Transverse colon (tissue), 4 donors: ENCODE results near the gene WBP1. TPM values are rescaled to one million over a fixed set of nuclear protein-coding genes. Genes with fewer than 3 reads are reported as not detected.

Experiments used
- DNase-seq: peaks from one replicate; pipeline ENCODE4 v3.0.0-alpha.2; 2019
- H3K27ac ChIP-seq, 4 donors: fragments of 200-600 bp; sonication (generic); 2 replicates each; pipeline ENCODE4 v1.5.1; 2016 to 2018; ENCODE audit warnings: inconsistent platforms in 4 of 4
- H3K27me3 ChIP-seq: fragments of 200-600 bp; sonication (generic); 2 replicates; pipeline ENCODE4 v1.5.1; 2017; ENCODE audit warnings: inconsistent platforms
- H3K36me3 ChIP-seq, 4 donors: fragments of 200-600 bp; sonication (generic); 2 replicates each; pipeline ENCODE4 v1.5.1; 2017 to 2019; ENCODE audit warnings: inconsistent platforms in 4 of 4
- H3K4me1 ChIP-seq, 4 donors: fragments of 200-600 bp; sonication (generic); 2 replicates each; pipeline ENCODE4 v1.5.1; 2017 to 2020; ENCODE audit warnings: inconsistent platforms in 4 of 4
- H3K4me3 ChIP-seq, 4 donors: fragments of 200-600 bp; sonication (generic); 1 replicate in 1 of 4; 2 replicates in 3 of 4; pipeline versions ENCODE4 v1.5.1 to v1.6.1; 2017 to 2019; ENCODE audit warnings: inconsistent platforms in 4 of 4
- H3K9me3 ChIP-seq, 2 donors: fragments of 200-600 bp; sonication (generic); 2 replicates each; pipeline ENCODE4 v1.5.1; 2017 to 2019; ENCODE audit warnings: inconsistent platforms in 2 of 2
- EP300 ChIP-seq: sonication (generic); formaldehyde crosslinking; IDR thresholded peaks from one replicate; pipeline ENCODE4 v1.6.1; 2017; ENCODE audit warnings: antibody characterized with exemption, low read depth
- POLR2A ChIP-seq: fragments of 450-650 bp; IDR thresholded peaks from one replicate; pipeline ENCODE4 v1.6.1; 2016; ENCODE audit warnings: antibody characterized with exemption, mild to moderate bottlenecking, moderate library complexity
- POLR2AphosphoS5 ChIP-seq, 3 donors: sonication (generic); formaldehyde crosslinking; IDR thresholded peaks; one replicate each; pipeline ENCODE4 v1.6.1; 2016; ENCODE audit warnings: antibody characterized with exemption in 3 of 3
- WGBS, 2 donors: methylation state at CpG; one replicate each; pipeline ENCODE4 v1.1.5; 2018; ENCODE audit warnings: low coverage in 1 of 2; 5-methylcytosine and 5-hydroxymethylcytosine counted together
- in situ Hi-C, 4 donors: fragments of 200-750 bp; cut with MboI; loops; one replicate each; pipeline versions ENCODE4 v1.15.0 to v1.15.1; 2017; ENCODE audit warnings: low sequenced_read_pairs in 3 of 4, low pct_ligation_motif_present in 1 of 4, low pct_unique_long_range_greater_than_20kb in 1 of 4
- intact Hi-C: fragments of 100-400 bp; cut with DNase I; formaldehyde crosslinking; loops from one replicate; pipeline ENCODE4 v1.15.1; 2023; ENCODE audit warnings: low total_unique reads
- total RNA-seq, 4 donors: library from RNA; depleted of rRNA; stranded (reverse); fragments of >200 nt; gene quantifications; one replicate each; pipeline ENCODE4 v1.1.0, GENCODE V29; 2016
- TF ChIP-seq, protein P1 (sequence below), 5 experiments: fragments of 200-600 bp in 3 of 5; fragments of 450-650 bp in 2 of 5; sonication (generic) in 3 of 5; IDR thresholded peaks; 1 replicate in 2 of 5; 2 replicates in 3 of 5; pipeline ENCODE4 v1.5.1; 2016 to 2017; ENCODE audit warnings: antibody characterized with exemption in 5 of 5, inconsistent platforms in 3 of 5, mild to moderate bottlenecking in 2 of 5, moderate library complexity in 1 of 5

The WBP1 gene
- total RNA-seq, 4 donors from 2014 or later: 59.5 to 101 (median 62.7) TPM

- WGBS, 2 donors: 34 to 39% methylated on average over 12 to 16 of the region's 16 CpGs
- Histone ChIP-seq H3K4me3 (peak overlapping the region; percentile 39 to 87 (median 60)), H3K27me3 (no peaks in the 10 kb centered on the region), H3K36me3 (peaks cover 0 to 11% (median 0%) of the 10 kb centered on the region in 4 donors), H3K9me3 (no peaks in the 10 kb centered on the region), H3K27ac (peak overlapping the region; percentile 89 to 99 (median 91)), H3K4me1 (peaks cover 12 to 23% (median 15%) of the 10 kb centered on the region in 4 donors)
- intact Hi-C loops: no loop called here
- DNase-seq: no peak
- in situ Hi-C loops: no loop called here
- TF ChIP-seq POLR2A (no peak), EP300 (no peak), POLR2AphosphoS5 (IDR thresholded peaks at IDR 0.05) (no peak)
- TF ChIP-seq, protein P1, sequence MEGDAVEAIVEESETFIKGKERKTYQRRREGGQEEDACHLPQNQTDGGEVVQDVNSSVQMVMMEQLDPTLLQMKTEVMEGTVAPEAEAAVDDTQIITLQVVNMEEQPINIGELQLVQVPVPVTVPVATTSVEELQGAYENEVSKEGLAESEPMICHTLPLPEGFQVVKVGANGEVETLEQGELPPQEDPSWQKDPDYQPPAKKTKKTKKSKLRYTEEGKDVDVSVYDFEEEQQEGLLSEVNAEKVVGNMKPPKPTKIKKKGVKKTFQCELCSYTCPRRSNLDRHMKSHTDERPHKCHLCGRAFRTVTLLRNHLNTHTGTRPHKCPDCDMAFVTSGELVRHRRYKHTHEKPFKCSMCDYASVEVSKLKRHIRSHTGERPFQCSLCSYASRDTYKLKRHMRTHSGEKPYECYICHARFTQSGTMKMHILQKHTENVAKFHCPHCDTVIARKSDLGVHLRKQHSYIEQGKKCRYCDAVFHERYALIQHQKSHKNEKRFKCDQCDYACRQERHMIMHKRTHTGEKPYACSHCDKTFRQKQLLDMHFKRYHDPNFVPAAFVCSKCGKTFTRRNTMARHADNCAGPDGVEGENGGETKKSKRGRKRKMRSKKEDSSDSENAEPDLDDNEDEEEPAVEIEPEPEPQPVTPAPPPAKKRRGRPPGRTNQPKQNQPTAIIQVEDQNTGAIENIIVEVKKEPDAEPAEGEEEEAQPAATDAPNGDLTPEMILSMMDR (IDR thresholded peaks at IDR 0.05): no peak
Observed at GRCh38 chr2:74471332-74472065, 13.3 kb downstream of the WBP1 start.

DNA sequence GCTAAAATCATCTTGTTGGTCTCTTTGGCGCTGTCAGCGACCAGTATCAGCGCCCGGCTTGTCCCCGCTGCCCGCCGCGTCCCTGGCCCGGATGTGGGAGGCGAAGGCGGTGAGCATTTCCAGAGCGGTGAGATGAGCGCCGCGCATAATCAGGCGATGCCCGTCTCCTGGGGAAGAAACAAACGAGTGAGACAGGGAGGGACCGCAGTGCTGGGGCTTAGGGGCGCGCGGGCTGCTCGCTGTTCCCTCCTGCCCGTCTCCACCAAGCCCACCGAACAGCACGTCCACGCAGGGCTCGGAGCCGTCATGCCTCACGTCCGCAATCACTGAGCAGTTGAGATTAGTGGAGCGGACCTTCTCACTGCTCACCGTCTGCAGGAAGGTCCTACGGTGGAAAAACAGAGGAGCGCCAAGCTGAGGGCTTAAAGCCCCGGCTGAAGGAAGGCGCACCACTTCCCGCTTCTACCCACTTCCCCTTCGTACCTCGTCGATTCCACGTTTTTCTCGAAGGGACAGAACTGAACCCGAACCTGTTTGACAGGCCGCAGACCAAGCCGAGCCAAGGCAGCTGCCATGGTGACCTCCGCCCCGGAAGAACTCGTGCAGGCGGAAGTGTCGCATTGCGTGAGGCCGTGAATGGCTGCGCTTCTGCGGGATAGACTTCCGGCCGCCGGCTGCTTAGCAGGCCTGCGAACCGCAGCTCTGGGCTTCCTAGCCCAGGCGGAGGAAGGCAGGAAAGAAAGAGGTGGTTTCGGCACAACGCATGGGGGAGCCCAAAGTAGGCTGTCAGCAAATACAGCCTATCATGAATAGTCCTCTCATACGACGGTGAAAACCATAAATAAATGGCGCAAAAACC is 14.1 kb downstream of the WBP1 start, which contains the start of gene MRPL53:
Gene MRPL53, minus strand, starts transcription at position 595 of the 859 bp plus-strand sequence. Its CDS starts 20 bp downstream, at position 575.
- Histone ChIP-seq H3K4me3 (peak within 1 kb of the TSS; percentile 39 to 87 (median 60)), H3K36me3 (peaks cover 0 to 11% (median 0%) of the 10 kb centered on the region in 4 donors), H3K27me3 (no peaks in the 10 kb centered on the region), H3K27ac (peak within 1 kb of the TSS; percentile 89 to 99 (median 91)), H3K9me3 (no peaks in the 10 kb centered on the region), H3K4me1 (peaks cover 12 to 23% (median 15%) of the 10 kb centered on the region in 4 donors)
- peak; percentile 95 for DNase-seq
- no peak for TF ChIP-seq EP300
- TF ChIP-seq POLR2AphosphoS5 (IDR thresholded peaks at IDR 0.05): peak; percentile 70 to 99 (median 97)
- TF ChIP-seq POLR2A: peak; percentile 91
- TF ChIP-seq, protein P1 (IDR thresholded peaks at IDR 0.05): peak in 1 of 5 experiments; percentile 20
- 0% methylated on average over 66 of the region's 66 CpGs; no CpG with 5 or more reads in 1 of the 2 donors for WGBS, 2 donors
- intact Hi-C loops (no loop called here), in situ Hi-C loops (no loop called here)

DNA sequence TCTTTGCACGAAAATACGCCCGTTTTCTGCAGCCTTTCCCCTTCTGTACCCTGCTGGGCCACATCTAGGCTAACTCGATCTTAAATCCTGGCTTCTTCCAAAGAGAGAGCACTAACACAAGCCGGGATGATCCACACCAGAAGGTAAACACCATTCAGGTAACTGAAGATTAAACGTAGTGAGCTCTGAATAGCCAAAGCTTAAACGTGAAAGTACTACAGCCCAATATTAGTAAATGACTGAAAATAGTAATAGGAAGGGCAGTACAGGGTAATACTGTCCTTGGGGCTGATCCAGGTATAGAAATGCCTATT is 14.7 kb downstream of the WBP1 start:
- in situ Hi-C loops: no loop called here
- DNase-seq: no peak
- WGBS, 2 donors: 5 to 6% methylated on average over 4 to 7 of the region's 7 CpGs

More for the DNA sequence above, 14.7 kb downstream of the WBP1 start:
- intact Hi-C loops: loop anchor here (1.0 kb wide), 1 partner anchor 16 kb away; no protein-coding TSS in a partner anchor
- Histone ChIP-seq H3K4me3 (peak overlapping the region; percentile 39 to 87 (median 60)), H3K27me3 (no peaks in the 10 kb centered on the region), H3K36me3 (peaks cover 0 to 11% (median 0%) of the 10 kb centered on the region in 4 donors), H3K27ac (peak overlapping the region; percentile 89 to 99 (median 91)), H3K9me3 (no peaks in the 10 kb centered on the region), H3K4me1 (peaks cover 12 to 23% (median 15%) of the 10 kb centered on the region in 4 donors)
- no peak for TF ChIP-seq EP300
- TF ChIP-seq POLR2AphosphoS5 (IDR thresholded peaks at IDR 0.05): no peak
- no peak for TF ChIP-seq POLR2A
- TF ChIP-seq, protein P1 (IDR thresholded peaks at IDR 0.05): no peak
